NCI-H82 treated with DMSO at 0.1 percent for 48 hours (cell line): ENCODE measurements around the gene EVI2B.
"Not testable (repeated sequence)": the region's sequence is repeated elsewhere in the genome, so short reads cannot be mapped to it uniquely, and the experiment has no call there.

Experiments used
- DNase-seq: peaks from one replicate; lab custom pipeline; 2025; ENCODE audit not compliant: unreplicated experiment; lab: John Stamatoyannopoulos, UW

The EVI2B gene

DNA sequence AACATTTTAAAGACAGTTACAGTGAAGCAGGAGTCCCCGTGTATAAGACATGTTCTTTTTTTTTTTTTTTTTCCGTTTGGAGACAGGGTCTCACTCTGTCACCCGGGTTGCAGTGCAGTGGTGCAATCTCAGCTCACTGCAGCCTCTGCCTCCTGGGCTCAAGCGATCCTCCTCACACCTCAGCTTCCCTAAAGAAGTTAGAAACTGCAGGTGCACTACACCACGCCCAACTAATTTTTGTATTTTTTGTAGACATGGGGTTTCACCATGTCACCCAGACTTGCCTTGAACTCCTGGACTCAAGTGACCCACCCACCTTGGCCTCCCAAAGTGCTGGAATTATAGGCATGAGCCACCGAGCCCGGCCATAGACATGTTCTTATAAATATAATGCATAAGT lies 3.0 kb downstream of the EVI2B start:
- DNase-seq: no peak

GRCh38 chr17:31310260-31310659 lies 3.6 kb downstream of the EVI2B start:
- no peak for DNase-seq

DNA sequence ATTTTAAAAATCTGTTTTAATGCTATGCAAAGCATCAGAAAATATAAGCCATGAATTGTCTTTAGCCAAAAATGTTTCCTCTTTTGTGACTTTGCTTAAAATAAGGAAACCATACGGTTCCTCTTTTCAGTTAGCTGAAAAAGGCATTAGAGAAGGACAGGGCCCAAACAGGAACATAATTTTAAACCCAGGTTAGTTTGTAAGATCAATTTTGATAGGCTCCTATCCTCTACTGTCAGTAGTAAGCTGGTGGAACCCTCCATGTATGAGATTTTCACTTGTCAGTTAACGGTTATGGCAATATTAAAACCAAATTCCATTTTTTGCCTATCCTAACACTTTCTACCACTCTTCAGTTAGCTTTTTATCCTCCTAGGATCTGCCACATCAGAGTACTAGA lies 4.3 kb downstream of the EVI2B start:
- no peak for DNase-seq

- DNase-seq: no peak
These were observed 5.2 kb downstream of the EVI2B start for GRCh38 chr17:31308372-31309334.

DNA sequence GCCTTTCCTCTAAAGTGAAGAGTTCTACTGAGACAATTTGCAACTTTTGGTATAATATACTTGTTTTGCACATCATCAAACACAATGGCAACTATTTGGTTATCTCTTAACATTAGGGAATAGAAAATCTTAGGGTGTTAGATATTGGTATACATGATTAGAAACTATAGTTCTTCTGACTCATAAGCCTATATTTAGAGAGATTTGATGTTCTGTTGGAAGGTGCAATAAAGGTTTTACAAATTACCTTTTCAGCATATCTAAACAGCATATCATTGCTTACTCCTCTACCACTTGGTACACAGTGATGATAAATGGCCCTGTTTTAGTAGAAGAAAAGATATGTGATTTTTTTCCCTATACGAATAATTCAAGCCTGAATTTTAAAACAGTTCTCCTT lies 6.2 kb downstream of the EVI2B start:
- DNase-seq: no peak

- no peak for DNase-seq
These were observed 14.2 kb downstream of the EVI2B start for GRCh38 chr17:31299624-31300023.

GRCh38 chr17:31297090-31297489 lies 16.8 kb downstream of the EVI2B start, which contains the start of gene OMG:
Gene OMG (minus strand): TSS chr17:31297239. CDS start chr17:31296331, 908 bp downstream.
- no peak for DNase-seq

DNA sequence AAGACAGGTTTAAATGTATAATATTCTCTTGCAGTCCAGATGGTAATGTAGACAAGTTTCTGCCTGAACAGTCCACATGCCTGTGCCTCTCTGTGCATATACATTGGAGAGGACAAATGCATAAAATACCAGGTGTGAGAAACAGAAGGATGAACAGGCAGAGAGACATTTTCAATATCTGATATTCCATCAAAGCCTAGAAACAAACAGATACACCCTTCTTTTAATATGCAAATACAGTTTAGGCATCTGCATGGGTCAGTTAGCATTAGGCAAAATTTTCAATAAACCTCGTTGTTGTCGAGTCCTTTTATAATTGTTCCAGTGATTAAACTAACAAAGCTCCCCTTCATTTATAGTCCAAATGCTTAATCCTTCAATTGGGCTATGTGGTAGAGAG lies 17.7 kb downstream of the EVI2B start:
- no peak for DNase-seq

DNA sequence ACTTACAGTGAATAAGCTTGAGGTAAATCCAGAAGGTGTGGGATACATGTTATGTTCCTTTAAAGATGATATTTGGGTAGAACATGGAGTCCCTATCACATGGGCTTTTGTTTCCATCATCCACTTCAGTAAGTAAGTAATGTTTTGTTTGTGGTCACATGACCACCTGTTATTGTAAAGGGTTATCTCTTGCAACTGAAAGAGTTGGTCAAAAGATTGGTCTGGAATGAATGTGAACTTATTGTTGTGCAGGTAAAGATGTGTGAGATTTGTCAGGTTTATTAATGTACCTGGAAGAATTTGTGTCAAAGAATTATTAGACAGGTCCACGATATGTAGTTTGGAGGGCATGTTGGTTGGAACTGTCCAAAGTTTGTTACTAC lies 18.4 kb downstream of the EVI2B start:
- DNase-seq: no peak

GRCh38 chr17:31294820-31295488 lies 18.9 kb downstream of the EVI2B start:
- DNase-seq: no peak

- no peak for DNase-seq
These were observed 19.6 kb downstream of the EVI2B start for GRCh38 chr17:31294231-31294630.

DNA sequence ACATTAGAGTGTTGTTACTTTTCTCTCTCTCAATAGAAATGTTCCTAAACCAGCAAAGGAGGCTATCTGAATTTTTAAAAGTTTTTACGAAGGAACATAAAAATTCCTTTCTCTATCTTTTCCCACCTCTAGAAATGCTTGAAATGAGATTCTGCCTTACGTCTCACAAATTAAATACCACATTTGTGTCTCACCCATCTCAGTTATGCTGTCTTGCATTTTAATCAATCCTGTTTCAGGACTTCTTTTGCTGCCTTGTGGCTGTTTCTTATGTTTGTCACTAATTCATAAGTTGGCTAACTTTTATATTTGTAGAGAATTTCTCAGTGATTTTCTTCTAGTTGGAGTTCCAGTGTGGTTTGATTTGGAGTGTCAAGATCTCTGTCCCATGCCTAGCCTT lies 20.3 kb downstream of the EVI2B start:
- DNase-seq: no peak

- no peak for DNase-seq
These were observed 22.0 kb downstream of the EVI2B start for GRCh38 chr17:31291820-31292219.

GRCh38 chr17:31289790-31290189 lies 24.1 kb downstream of the EVI2B start:
- no peak for DNase-seq

- not testable (repeated sequence) for DNase-seq
These were observed 25.9 kb downstream of the EVI2B start for GRCh38 chr17:31287932-31288331.

DNA sequence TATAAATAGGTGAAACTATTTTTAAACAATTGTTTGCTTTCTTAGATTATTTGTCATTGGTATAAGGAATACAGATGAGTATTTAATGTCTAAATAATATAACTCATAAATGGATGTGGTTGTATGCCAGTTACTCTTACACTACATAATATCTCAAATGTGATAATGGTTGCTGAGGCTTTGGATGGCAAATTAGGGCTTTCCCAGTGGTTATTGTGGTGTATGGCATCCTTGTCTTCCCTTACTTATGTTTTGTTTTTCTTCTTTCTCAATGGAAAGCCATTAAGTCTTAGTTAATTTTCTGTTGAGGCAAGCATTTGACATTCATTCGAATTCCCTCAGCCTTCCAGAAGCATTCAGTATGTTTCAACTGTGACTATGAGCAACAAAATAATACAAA lies 27.3 kb downstream of the EVI2B start:
- no peak for DNase-seq

GRCh38 chr17:31283841-31284240 lies 30.0 kb downstream of the EVI2B start:
- DNase-seq: no peak

DNA sequence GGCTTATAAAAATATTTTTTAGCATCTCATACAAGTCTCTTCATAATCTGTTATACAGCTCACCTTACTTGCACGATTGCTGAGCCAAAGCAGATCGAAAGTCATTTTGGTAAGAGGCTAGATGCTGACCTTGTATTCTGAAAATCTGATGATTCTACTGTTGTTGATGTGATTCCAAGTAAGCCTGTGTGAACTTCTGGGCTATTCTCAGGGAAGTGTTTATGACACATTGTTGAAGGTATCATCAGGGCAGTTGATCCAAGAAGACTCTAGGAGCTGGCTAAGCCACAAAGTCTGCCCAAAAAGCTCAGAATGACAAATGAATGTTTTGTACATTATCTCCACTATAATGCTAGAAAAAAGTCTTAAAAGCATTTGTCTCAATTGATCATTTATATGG lies 32.8 kb downstream of the EVI2B start:
- DNase-seq: no peak

GRCh38 chr17:31279401-31279800 lies 34.5 kb downstream of the EVI2B start:
- DNase-seq: no peak

DNA sequence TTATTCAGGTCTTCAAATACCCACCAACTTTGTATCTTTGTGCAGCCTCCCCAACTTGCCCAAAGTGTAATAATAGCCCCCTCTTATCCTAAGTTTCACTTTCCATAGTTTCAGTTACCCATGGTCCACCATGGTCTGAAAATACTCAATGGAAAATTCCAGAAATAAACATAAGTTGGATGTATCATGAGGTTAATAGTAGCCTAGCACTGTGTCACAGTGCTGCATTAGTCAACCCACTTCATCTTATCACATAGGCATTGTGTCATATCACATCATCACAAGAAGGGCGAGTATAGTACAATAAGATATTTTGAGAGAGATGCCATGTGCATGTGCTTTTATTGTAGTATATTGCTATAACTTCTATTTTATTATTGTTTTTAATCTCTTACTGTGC lies 38.7 kb downstream of the EVI2B start:
- no peak for DNase-seq

GRCh38 chr17:31274252-31274651 lies 39.6 kb downstream of the EVI2B start:
- DNase-seq: no peak

DNA sequence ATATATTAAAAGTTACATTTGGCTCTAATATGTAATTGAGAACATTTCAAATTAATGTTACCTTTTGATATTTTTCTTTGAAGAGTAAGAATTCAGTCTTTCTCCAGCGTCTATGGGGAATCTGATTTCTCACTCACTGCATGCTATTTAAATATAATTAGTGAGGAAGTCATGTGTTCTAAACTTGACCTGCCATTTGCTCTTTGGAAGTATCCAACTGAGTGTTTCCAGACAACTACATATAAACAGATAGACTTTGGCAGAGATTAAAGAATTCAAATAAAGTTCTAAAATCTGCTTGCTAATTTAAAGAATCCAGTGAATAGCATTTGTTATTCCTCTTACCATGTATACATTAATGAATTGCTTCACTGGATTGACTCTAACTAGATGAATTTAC lies 40.3 kb downstream of the EVI2B start:
- no peak for DNase-seq
